HepG2 (cell line): ENCODE data around the gene NOB1. TPM values are rescaled to one million over a fixed set of nuclear protein-coding genes. Genes with fewer than 3 reads are reported as not detected.

Experiments
- ATAC-seq: fragments of 200-7000 bp; cut with Tn5 transposase; 3 replicates; pipeline ENCODE4 v1.9.1; 2020; ENCODE audit warnings: mild to moderate bottlenecking, moderate library complexity
- BruUV-seq: library from RNA; stranded (reverse); fragments of 400-500 nt; replicated peaks from 2 replicates; lab custom pipeline; 2021; lab: Mats Ljungman, UMichigan
- CTCF ChIA-PET: fragments of 300-600 bp; formaldehyde crosslinking; extraction: SDS; loops from one replicate; lab custom pipeline; 2021; ENCODE audit warnings: low total read pairs, inconsistent platforms, low intra/inter-chr PET ratio; lab: Yijun Ruan, JAX
- POLR2A ChIA-PET: fragments of 350-600 bp; sonication (Branson Sonifier 250); formaldehyde crosslinking; loops from one replicate; lab custom pipeline; 2020; ENCODE audit warnings: antibody characterized with exemption, inconsistent platforms; lab: Yijun Ruan, JAX
- DNase-seq: peaks from one replicate; pipeline ENCODE4 v3.0.0-alpha.2; 2015; ENCODE audit warnings: low spot score
- FAIRE-seq: peaks from 3 replicates; lab custom pipeline; 2011; peaks lifted over from hg19 to GRCh38; lab: Jason Lieb, UNC
- H2AFZ ChIP-seq: one replicate; pipeline ENCODE4 v1.6.1; 2011; ENCODE audit warnings: low read length, inconsistent platforms
- H3K27ac ChIP-seq: fragments of 300-600 bp; 3 replicates; pipeline ENCODE4 v1.8.0; 2011; ENCODE audit warnings: mixed run types, mild to moderate bottlenecking, mixed read lengths, low read length, inconsistent platforms; ENCODE audit not compliant: insufficient read depth; ENCODE audit errors: extremely low read length
- H3K27me3 ChIP-seq, 2 experiments: fragments of 200-600 bp in 1 of 2; 2 replicates in 1 of 2; 3 replicates in 1 of 2; pipeline versions ENCODE4 v1.6.0 to v1.8.0; 2011; ENCODE audit warnings: low read length in 2 of 2, mild to moderate bottlenecking in 2 of 2, moderate library complexity in 2 of 2, inconsistent platforms in 1 of 2; ENCODE audit not compliant: insufficient read depth in 2 of 2, control insufficient read depth in 1 of 2
- H3K36me3 ChIP-seq, 2 experiments: fragments of 200-600 bp in 1 of 2; replicated peaks in 1 of 2; 2 replicates in 1 of 2; 3 replicates in 1 of 2; pipeline versions ENCODE4 v1.5.1 to v1.8.0; 2011; ENCODE audit warnings: low read length in 2 of 2, inconsistent platforms in 1 of 2; ENCODE audit not compliant: insufficient read depth in 2 of 2, control insufficient read depth in 1 of 2
- H3K4me1 ChIP-seq: 2 replicates; pipeline ENCODE4 v1.5.1; 2012; ENCODE audit warnings: low read length, inconsistent platforms; ENCODE audit not compliant: insufficient read depth
- H3K4me2 ChIP-seq: 2 replicates; pipeline ENCODE4 v1.6.0; 2011; ENCODE audit warnings: low read depth, low read length, inconsistent platforms
- H3K4me3 ChIP-seq, 3 experiments: fragments of 200-600 bp in 1 of 3; sonication (generic), shearing (Covaris generic) in 1 of 3; replicated peaks in 1 of 3; 2 replicates each; pipeline ENCODE4 v1.5.1; 2011 to 2016; ENCODE audit warnings: low read length in 3 of 3, inconsistent platforms in 2 of 3, low read depth in 2 of 3, mild to moderate bottlenecking in 2 of 3, control low read depth in 1 of 3, mixed read lengths in 1 of 3; ENCODE audit not compliant: insufficient read depth in 1 of 3
- H3K79me2 ChIP-seq: one replicate; pipeline ENCODE4 v1.6.1; 2011; ENCODE audit warnings: low read length, inconsistent platforms; ENCODE audit not compliant: insufficient read depth
- H3K9ac ChIP-seq: 2 replicates; pipeline ENCODE4 v1.6.0; 2011; ENCODE audit warnings: mild to moderate bottlenecking, low read depth, low read length, inconsistent platforms; ENCODE audit not compliant: insufficient read depth
- H3K9me3 ChIP-seq: 2 replicates; pipeline ENCODE4 v1.5.1; 2012; ENCODE audit warnings: mild to moderate bottlenecking, low read length
- H4K20me1 ChIP-seq: 2 replicates; pipeline ENCODE4 v1.6.0; 2011; ENCODE audit warnings: inconsistent platforms, mild to moderate bottlenecking, low read length, moderate library complexity; ENCODE audit not compliant: insufficient read depth
- CHD4 ChIP-seq: fragments of 200-600 bp; sonication (generic); IDR thresholded peaks from 2 replicates; pipeline ENCODE4 v1.7.0; 2017; ENCODE audit warnings: mild to moderate bottlenecking, low read length, borderline replicate concordance
- HDAC6 ChIP-seq: fragments of 200-600 bp; sonication (generic); IDR thresholded peaks from 2 replicates; pipeline ENCODE4 v1.7.0; 2017; ENCODE audit warnings: mild to moderate bottlenecking, antibody characterized with exemption, low read length, low read depth
- NR2F6 ChIP-seq, 2 experiments: IDR thresholded peaks; 2 replicates each; pipeline ENCODE4 v1.6.1; 2016; ENCODE audit warnings: antibody characterized with exemption in 1 of 2, mild to moderate bottlenecking in 1 of 2
- PHF20 ChIP-seq: sonication (generic); formaldehyde crosslinking; IDR thresholded peaks from 2 replicates; pipeline ENCODE4 v1.5.0; 2020; ENCODE audit warnings: mild to moderate bottlenecking, missing genetic modification reagents
- WIZ ChIP-seq: sonication (generic); formaldehyde crosslinking; IDR thresholded peaks from 2 replicates; pipeline ENCODE4 v1.5.1; 2020; ENCODE audit warnings: mild to moderate bottlenecking, missing genetic modification reagents
- ZNF121 ChIP-seq: sonication (generic); formaldehyde crosslinking; IDR thresholded peaks from 2 replicates; pipeline ENCODE4 v1.5.0; 2020; ENCODE audit warnings: mild to moderate bottlenecking, missing genetic modification reagents
- ZNF451 ChIP-seq: sonication (generic); formaldehyde crosslinking; IDR thresholded peaks from 2 replicates; pipeline ENCODE4 v1.5.0; 2020; ENCODE audit warnings: mild to moderate bottlenecking, missing genetic modification reagents
- ZNF564 ChIP-seq: sonication (generic); formaldehyde crosslinking; IDR thresholded peaks from 2 replicates; pipeline ENCODE4 v1.8.1; 2023; ENCODE audit warnings: mild to moderate bottlenecking, missing genetic modification reagents
- ZNF616 ChIP-seq: sonication (generic); formaldehyde crosslinking; IDR thresholded peaks from 2 replicates; pipeline ENCODE4 v1.5.0; 2020; ENCODE audit warnings: low read depth, mild to moderate bottlenecking, missing genetic modification reagents
- WGBS: methylation state at CpG from one replicate; pipeline ENCODE4 v1.1.6; 2017; ENCODE audit warnings: low lambda C conversion rate; 5-methylcytosine and 5-hydroxymethylcytosine counted together
- in situ Hi-C: cut with HindIII; loops from 2 replicates; pipeline ENCODE4 v1.10.0; 2017; ENCODE audit warnings: low pct_unique_long_range_greater_than_20kb; ENCODE audit not compliant: extremely low pct_ligation_motif_present
- intact Hi-C: fragments of 100-400 bp; cut with micrococcal nuclease; formaldehyde crosslinking; loops from one replicate; pipeline ENCODE4 v1.10.0; 2022; ENCODE audit not compliant: unreplicated experiment
- polyA plus RNA-seq, 8 experiments: library from polyadenylated mRNA; depleted of rRNA in 3 of 8; stranded (reverse) in 7 of 8; unstranded in 1 of 8; fragments of >200 nt; fragmentation: Illumina TruSeq in 4 of 8; extraction: Trizol in 4 of 8; gene quantifications; 2 replicates each; pipeline versions ENCODE4 v1.2.1 to v1.2.3, GENCODE V29; 2011 to 2016; ENCODE audit warnings: low read depth in 4 of 8, missing spikeins in 1 of 8, mixed read lengths in 1 of 8; ENCODE audit not compliant: insufficient read depth in 1 of 8
- total RNA-seq, 5 experiments: library from RNA; depleted of rRNA; stranded (reverse); fragments of >200 nt; fragmentation: Illumina TruSeq; extraction: Trizol; gene quantifications; 2 replicates each; pipeline ENCODE4 v1.2.3, GENCODE V29; 2016; ENCODE audit warnings: low read depth in 1 of 5
- TF ChIP-seq, protein P1 (sequence below): sonication (generic); formaldehyde crosslinking; IDR thresholded peaks from 2 replicates; pipeline ENCODE4 v1.5.0; 2020; ENCODE audit warnings: mild to moderate bottlenecking, missing genetic modification reagents
- TF ChIP-seq, protein P2 (sequence below): IDR thresholded peaks from 2 replicates; pipeline ENCODE4 v1.6.1; 2016; ENCODE audit warnings: missing compliant biosample characterization, missing genetic modification reagents, borderline replicate concordance
- TF ChIP-seq, protein P3 (sequence below): sonication (generic); formaldehyde crosslinking; IDR thresholded peaks from 2 replicates; pipeline ENCODE4 v1.4.0; 2020; ENCODE audit warnings: missing genetic modification reagents, borderline replicate concordance

NOB1 gene
- total and polyA plus RNA-seq, 2 of the 13 experiments (the other 11 are each of a cell fraction or from before 2014, with no cell fraction given), result 47.1 to 162 TPM

DNA sequence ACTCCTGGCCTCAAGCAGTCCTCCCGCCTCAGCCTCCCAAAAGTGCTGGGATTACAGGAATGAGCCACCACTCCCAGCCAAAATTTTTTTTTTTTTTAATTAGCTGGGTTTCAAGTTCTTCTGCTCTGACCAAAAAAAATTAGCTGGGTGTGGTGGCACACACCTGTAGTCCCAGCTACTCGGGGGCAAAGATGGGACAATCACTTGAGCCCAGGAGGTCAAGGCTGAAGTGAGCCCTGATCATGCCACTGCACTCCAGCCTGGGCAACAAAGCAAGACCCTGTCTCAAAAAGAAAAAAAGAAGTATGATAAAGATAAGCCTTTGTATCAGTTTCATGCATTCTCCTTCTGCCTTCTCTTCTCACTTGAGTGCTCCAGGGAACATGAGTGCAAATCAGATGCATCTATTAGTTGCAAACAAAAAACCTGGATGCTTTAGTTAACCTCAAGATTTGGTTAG is 30.3 kb downstream of the NOB1 start:
- Histone ChIP-seq H3K4me3 (peak overlapping the region; percentile 58 to 72 (median 72)), H3K36me3 (peaks cover 2 to 9% of the 10 kb centered on the region in 2 experiments; a peak in 3 of 5 replicates), H3K27ac (peak overlapping the region; percentile 87), H3K79me2 (peaks cover 72% of the 10 kb centered on the region), H2AFZ (no peak overlapping the region), H4K20me1 (no peaks in the 10 kb centered on the region), H3K9ac (peak overlapping the region; percentile 83), H3K9me3 (no peaks in the 10 kb centered on the region), H3K4me1 (peaks cover 83% of the 10 kb centered on the region), H3K27me3 (no peaks in the 10 kb centered on the region), H3K4me2 (peak overlapping the region; percentile 97)
- no peak for DNase-seq
- 49% methylated on average over 2 of the region's 2 CpGs for WGBS
- in situ Hi-C loops (no loop called here), intact Hi-C loops (no loop called here)
- ATAC-seq, result no peak
- BruUV-seq, result TSS peak; percentile 64
- ChIA-PET CTCF (no interaction called here), POLR2A (interaction anchor here (0.6 to 10.0 kb wide), 18 partner anchors 10 to 385 kb away, joined by 3 to 211 read pairs (median 7); partner anchors contain the start of genes COG8, NOB1 and WWP2)
- FAIRE-seq, result no peak
- no peak for TF ChIP-seq ZNF451 (CRISPR knock-in tag)
- 0 out of 2 replicates have a peak, but pooled peaks have one; percentile 9 for TF ChIP-seq NR2F6 (IDR thresholded peaks at IDR 0.05)
- 0 out of 2 replicates have a peak, but pooled peaks have one; percentile 15 for TF ChIP-seq NR2F6 (CRISPR knock-in tag; IDR thresholded peaks at IDR 0.05)
- TF ChIP-seq, protein P1, sequence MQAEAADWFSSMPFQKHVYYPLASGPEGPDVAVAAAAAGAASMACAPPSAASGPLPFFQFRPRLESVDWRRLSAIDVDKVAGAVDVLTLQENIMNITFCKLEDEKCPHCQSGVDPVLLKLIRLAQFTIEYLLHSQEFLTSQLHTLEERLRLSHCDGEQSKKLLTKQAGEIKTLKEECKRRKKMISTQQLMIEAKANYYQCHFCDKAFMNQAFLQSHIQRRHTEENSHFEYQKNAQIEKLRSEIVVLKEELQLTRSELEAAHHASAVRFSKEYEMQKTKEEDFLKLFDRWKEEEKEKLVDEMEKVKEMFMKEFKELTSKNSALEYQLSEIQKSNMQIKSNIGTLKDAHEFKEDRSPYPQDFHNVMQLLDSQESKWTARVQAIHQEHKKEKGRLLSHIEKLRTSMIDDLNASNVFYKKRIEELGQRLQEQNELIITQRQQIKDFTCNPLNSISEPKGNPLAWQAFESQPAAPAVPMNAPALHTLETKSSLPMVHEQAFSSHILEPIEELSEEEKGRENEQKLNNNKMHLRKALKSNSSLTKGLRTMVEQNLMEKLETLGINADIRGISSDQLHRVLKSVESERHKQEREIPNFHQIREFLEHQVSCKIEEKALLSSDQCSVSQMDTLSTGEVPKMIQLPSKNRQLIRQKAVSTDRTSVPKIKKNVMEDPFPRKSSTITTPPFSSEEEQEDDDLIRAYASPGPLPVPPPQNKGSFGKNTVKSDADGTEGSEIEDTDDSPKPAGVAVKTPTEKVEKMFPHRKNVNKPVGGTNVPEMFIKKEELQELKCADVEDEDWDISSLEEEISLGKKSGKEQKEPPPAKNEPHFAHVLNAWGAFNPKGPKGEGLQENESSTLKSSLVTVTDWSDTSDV (CRISPR knock-in tag), result 0 out of 2 replicates have a peak, but pooled peaks have one; percentile 57
- TF ChIP-seq, protein P2, sequence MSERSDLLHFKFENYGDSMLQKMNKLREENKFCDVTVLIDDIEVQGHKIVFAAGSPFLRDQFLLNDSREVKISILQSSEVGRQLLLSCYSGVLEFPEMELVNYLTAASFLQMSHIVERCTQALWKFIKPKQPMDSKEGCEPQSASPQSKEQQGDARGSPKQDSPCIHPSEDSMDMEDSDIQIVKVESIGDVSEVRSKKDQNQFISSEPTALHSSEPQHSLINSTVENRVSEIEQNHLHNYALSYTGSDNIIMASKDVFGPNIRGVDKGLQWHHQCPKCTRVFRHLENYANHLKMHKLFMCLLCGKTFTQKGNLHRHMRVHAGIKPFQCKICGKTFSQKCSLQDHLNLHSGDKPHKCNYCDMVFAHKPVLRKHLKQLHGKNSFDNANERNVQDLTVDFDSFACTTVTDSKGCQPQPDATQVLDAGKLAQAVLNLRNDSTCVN, result no peak
- 0 out of 2 replicates have a peak, but pooled peaks have one; percentile 8 for TF ChIP-seq PHF20 (CRISPR knock-in tag)
- peak; percentile 97 for TF ChIP-seq ZNF121 (CRISPR knock-in tag)
- TF ChIP-seq CHD4, result 0 out of 2 replicates have a peak, but pooled peaks have one; percentile 8
- TF ChIP-seq ZNF564, result 0 out of 2 replicates have a peak, but pooled peaks have one; percentile 36
- TF ChIP-seq HDAC6, result no peak
- TF ChIP-seq, protein P3, sequence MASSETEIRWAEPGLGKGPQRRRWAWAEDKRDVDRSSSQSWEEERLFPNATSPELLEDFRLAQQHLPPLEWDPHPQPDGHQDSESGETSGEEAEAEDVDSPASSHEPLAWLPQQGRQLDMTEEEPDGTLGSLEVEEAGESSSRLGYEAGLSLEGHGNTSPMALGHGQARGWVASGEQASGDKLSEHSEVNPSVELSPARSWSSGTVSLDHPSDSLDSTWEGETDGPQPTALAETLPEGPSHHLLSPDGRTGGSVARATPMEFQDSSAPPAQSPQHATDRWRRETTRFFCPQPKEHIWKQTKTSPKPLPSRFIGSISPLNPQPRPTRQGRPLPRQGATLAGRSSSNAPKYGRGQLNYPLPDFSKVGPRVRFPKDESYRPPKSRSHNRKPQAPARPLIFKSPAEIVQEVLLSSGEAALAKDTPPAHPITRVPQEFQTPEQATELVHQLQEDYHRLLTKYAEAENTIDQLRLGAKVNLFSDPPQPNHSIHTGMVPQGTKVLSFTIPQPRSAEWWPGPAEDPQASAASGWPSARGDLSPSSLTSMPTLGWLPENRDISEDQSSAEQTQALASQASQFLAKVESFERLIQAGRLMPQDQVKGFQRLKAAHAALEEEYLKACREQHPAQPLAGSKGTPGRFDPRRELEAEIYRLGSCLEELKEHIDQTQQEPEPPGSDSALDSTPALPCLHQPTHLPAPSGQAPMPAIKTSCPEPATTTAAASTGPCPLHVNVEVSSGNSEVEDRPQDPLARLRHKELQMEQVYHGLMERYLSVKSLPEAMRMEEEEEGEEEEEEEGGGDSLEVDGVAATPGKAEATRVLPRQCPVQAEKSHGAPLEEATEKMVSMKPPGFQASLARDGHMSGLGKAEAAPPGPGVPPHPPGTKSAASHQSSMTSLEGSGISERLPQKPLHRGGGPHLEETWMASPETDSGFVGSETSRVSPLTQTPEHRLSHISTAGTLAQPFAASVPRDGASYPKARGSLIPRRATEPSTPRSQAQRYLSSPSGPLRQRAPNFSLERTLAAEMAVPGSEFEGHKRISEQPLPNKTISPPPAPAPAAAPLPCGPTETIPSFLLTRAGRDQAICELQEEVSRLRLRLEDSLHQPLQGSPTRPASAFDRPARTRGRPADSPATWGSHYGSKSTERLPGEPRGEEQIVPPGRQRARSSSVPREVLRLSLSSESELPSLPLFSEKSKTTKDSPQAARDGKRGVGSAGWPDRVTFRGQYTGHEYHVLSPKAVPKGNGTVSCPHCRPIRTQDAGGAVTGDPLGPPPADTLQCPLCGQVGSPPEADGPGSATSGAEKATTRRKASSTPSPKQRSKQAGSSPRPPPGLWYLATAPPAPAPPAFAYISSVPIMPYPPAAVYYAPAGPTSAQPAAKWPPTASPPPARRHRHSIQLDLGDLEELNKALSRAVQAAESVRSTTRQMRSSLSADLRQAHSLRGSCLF (CRISPR knock-in tag), result 0 out of 2 replicates have a peak, but pooled peaks have one; percentile 1
- TF ChIP-seq ZNF616 (CRISPR knock-in tag), result no peak
- TF ChIP-seq WIZ (CRISPR knock-in tag), result 0 out of 2 replicates have a peak, but pooled peaks have one; percentile 26
